ENCODE results near the gene SRD5A3. TPM values are rescaled to one million over a fixed set of nuclear protein-coding genes. Genes with fewer than 3 reads are reported as not detected.
A peak's percentile ranks its signal among the peaks of the same experiment; 100 is the strongest.

SRD5A3 gene
- total and polyA plus RNA-seq, 9 of the 15 experiments (the other 6 are each of a cell fraction or from before 2014, with no cell fraction given) = 2.5 to 37.0 (median 13.3) TPM

DNA sequence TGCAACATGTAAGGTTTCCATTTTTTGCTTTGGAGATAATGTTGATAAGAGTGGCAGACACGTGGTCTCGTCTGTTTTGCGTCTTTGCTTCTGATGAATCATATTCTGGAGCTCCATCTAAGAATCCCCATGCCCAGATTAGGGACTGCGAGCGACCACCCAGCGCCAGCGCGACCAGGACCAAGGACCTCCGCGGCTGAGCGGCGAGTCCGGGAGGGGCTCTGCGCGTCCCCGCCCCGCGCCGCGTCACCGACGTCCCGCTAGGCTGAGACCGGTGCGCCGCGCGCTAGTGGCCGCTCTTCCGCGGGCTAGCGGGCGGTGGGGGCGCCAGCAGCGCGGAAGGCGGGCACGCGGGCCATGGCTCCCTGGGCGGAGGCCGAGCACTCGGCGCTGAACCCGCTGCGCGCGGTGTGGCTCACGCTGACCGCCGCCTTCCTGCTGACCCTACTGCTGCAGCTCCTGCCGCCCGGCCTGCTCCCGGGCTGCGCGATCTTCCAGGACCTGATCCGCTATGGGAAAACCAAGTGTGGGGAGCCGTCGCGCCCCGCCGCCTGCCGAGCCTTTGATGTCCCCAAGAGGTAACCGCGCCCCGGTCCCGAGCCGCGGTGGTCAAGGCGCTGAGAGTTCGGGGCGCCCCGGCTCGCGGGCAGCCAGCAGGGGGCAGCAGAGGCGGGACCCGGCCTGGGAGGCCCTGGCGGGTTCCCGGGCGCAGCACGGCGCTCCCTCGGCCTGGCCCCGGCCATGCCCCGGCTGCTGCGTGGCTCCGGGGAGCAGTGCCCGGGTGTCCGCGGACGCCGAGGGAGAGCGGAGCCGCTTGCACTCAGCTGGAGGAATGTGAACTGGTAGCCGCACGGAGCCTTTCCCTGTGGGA lies at the start of gene SRD5A3 (continued):
- TF ChIP-seq, protein P1, sequence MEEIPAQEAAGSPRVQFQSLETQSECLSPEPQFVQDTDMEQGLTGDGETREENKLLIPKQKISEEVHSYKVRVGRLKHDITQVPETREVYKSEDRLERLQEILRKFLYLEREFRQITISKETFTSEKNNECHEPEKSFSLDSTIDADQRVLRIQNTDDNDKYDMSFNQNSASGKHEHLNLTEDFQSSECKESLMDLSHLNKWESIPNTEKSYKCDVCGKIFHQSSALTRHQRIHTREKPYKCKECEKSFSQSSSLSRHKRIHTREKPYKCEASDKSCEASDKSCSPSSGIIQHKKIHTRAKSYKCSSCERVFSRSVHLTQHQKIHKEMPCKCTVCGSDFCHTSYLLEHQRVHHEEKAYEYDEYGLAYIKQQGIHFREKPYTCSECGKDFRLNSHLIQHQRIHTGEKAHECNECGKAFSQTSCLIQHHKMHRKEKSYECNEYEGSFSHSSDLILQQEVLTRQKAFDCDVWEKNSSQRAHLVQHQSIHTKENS (CRISPR knock-in tag; IDR thresholded peaks at IDR 0.05) = no peak
- TF ChIP-seq, protein P2, sequence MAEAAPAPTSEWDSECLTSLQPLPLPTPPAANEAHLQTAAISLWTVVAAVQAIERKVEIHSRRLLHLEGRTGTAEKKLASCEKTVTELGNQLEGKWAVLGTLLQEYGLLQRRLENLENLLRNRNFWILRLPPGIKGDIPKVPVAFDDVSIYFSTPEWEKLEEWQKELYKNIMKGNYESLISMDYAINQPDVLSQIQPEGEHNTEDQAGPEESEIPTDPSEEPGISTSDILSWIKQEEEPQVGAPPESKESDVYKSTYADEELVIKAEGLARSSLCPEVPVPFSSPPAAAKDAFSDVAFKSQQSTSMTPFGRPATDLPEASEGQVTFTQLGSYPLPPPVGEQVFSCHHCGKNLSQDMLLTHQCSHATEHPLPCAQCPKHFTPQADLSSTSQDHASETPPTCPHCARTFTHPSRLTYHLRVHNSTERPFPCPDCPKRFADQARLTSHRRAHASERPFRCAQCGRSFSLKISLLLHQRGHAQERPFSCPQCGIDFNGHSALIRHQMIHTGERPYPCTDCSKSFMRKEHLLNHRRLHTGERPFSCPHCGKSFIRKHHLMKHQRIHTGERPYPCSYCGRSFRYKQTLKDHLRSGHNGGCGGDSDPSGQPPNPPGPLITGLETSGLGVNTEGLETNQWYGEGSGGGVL (CRISPR knock-in tag; IDR thresholded peaks at IDR 0.05) = no peak
- TF ChIP-seq KLF10 (CRISPR knock-in tag; IDR thresholded peaks at IDR 0.05) (no peak), POLR2A (conservative IDR thresholded peaks at IDR 0.05) (peak; percentile 88), NFE2L1 (tag; IDR thresholded peaks at IDR 0.05; ENCODE audit: borderline replicate concordance, low read depth) (no peak), TBP (optimal IDR thresholded peaks at IDR 0.05; ENCODE audit: low read depth, low read length) (peak; percentile 77), HNRNPL (IDR thresholded peaks at IDR 0.05; ENCODE audit: low read depth, low read length) (peak; percentile 98), HCFC1 (IDR thresholded peaks at IDR 0.05; ENCODE audit: low read depth, low read length) (no peak), RBFOX2 (IDR thresholded peaks at IDR 0.05; ENCODE audit: low read depth, low read length) (peak; percentile 98), ZEB2 (IDR thresholded peaks at IDR 0.05) (no peak), YY1 (IDR thresholded peaks at IDR 0.05; ENCODE audit: borderline replicate concordance in 1 of 3, control insufficient read depth in 1 of 3, extremely low read depth in 1 of 3, insufficient read depth in 3 of 3, insufficient read length in 1 of 3, insufficient replicate concordance in 2 of 3, low read depth in 1 of 3, low read length in 2 of 3) (peak in 2 of 3 experiments; percentile 81 to 84), CBFA2T3 (IDR thresholded peaks at IDR 0.05) (0 out of 2 replicates have a peak, but pooled peaks have one; percentile 20), RBBP5 (IDR thresholded peaks at IDR 0.05; ENCODE audit: borderline replicate concordance, insufficient read depth, low read length, poor library complexity, severe bottlenecking) (peak; percentile 66), RBM34 (IDR thresholded peaks at IDR 0.05; ENCODE audit: borderline replicate concordance, insufficient read depth, low read length) (0 out of 2 replicates have a peak, but pooled peaks have one; percentile 6), THRAP3 (IDR thresholded peaks at IDR 0.05; ENCODE audit: borderline replicate concordance) (no peak), POLR2AphosphoS5 (IDR thresholded peaks at IDR 0.05; ENCODE audit: control insufficient read depth, insufficient read depth, low read depth, low read length) (peak; percentile 66), ZC3H4 (CRISPR knock-in tag; IDR thresholded peaks at IDR 0.05; ENCODE audit: borderline replicate concordance) (no peak)
- TF ChIP-seq, protein P3, sequence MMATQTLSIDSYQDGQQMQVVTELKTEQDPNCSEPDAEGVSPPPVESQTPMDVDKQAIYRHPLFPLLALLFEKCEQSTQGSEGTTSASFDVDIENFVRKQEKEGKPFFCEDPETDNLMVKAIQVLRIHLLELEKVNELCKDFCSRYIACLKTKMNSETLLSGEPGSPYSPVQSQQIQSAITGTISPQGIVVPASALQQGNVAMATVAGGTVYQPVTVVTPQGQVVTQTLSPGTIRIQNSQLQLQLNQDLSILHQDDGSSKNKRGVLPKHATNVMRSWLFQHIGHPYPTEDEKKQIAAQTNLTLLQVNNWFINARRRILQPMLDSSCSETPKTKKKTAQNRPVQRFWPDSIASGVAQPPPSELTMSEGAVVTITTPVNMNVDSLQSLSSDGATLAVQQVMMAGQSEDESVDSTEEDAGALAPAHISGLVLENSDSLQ (IDR thresholded peaks at IDR 0.05) = no peak; the same call in 1 of the 2 replicates
- TF ChIP-seq, protein P4, sequence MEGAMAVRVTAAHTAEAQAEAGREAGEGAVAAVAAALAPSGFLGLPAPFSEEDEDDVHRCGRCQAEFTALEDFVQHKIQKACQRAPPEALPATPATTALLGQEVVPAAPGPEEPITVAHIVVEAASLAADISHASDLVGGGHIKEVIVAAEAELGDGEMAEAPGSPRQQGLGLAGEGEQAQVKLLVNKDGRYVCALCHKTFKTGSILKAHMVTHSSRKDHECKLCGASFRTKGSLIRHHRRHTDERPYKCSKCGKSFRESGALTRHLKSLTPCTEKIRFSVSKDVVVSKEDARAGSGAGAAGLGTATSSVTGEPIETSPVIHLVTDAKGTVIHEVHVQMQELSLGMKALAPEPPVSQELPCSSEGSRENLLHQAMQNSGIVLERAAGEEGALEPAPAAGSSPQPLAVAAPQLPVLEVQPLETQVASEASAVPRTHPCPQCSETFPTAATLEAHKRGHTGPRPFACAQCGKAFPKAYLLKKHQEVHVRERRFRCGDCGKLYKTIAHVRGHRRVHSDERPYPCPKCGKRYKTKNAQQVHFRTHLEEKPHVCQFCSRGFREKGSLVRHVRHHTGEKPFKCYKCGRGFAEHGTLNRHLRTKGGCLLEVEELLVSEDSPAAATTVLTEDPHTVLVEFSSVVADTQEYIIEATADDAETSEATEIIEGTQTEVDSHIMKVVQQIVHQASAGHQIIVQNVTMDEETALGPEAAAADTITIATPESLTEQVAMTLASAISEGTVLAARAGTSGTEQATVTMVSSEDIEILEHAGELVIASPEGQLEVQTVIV (CRISPR knock-in tag; IDR thresholded peaks at IDR 0.05; ENCODE audit: borderline replicate concordance) = no peak
